Measurements from ENCODE around the gene AP2A1.

DNA sequence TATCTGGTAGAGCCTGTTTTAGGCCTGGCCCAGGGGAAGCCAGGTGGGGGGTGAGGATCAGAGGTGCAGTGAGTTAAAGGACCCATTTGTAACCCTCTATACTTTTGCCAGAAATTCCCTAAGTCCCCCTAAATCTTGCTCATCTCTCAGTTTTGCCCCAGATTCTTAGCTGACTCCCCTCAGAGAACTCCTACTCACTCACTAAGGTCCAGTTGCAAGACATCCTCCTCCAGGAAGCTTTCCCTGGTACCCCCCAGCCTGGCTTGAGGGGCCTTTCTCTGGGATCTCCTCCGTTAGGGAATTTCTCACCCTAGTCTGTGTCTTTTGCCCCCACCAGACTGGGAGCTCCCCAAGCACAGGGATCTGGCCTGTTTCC lies 5.6 kb upstream of the AP2A1 start:
- TF ChIP-seq, protein P1, sequence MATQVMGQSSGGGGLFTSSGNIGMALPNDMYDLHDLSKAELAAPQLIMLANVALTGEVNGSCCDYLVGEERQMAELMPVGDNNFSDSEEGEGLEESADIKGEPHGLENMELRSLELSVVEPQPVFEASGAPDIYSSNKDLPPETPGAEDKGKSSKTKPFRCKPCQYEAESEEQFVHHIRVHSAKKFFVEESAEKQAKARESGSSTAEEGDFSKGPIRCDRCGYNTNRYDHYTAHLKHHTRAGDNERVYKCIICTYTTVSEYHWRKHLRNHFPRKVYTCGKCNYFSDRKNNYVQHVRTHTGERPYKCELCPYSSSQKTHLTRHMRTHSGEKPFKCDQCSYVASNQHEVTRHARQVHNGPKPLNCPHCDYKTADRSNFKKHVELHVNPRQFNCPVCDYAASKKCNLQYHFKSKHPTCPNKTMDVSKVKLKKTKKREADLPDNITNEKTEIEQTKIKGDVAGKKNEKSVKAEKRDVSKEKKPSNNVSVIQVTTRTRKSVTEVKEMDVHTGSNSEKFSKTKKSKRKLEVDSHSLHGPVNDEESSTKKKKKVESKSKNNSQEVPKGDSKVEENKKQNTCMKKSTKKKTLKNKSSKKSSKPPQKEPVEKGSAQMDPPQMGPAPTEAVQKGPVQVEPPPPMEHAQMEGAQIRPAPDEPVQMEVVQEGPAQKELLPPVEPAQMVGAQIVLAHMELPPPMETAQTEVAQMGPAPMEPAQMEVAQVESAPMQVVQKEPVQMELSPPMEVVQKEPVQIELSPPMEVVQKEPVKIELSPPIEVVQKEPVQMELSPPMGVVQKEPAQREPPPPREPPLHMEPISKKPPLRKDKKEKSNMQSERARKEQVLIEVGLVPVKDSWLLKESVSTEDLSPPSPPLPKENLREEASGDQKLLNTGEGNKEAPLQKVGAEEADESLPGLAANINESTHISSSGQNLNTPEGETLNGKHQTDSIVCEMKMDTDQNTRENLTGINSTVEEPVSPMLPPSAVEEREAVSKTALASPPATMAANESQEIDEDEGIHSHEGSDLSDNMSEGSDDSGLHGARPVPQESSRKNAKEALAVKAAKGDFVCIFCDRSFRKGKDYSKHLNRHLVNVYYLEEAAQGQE (IDR thresholded peaks at IDR 0.05), result no peak
- TF ChIP-seq CTCF (IDR thresholded peaks at IDR 0.05), result no peak
- no peak for TF ChIP-seq JUN (IDR thresholded peaks at IDR 0.05)

Measured in A549 (cell line).